ENCODE data around the gene TBK1. TPM values are rescaled to one million over a fixed set of nuclear protein-coding genes. Genes with fewer than 3 reads are reported as not detected.

TBK1 gene
- total RNA-seq, 2 donors from 2014 or later, result 18.5 to 22.6 TPM

GRCh38 chr12:64450057-64450640 lies 1.8 kb upstream of the TBK1 start:
- intact Hi-C loops (cut with DNase I), result no loop called here

GRCh38 chr12:64450711-64451486 lies 1.0 kb upstream of the TBK1 start:
- intact Hi-C loops (cut with DNase I), result no loop called here
- no peak for DNase-seq (ENCODE audit: low spot score)

More at GRCh38 chr12:64450057-64450640, 1.8 kb upstream of the TBK1 start:
- no peak for DNase-seq (ENCODE audit: low spot score)

GRCh38 chr12:64452559-64453329 lies 824 bp downstream of the TBK1 start:
- intact Hi-C loops (cut with DNase I), result no loop called here

GRCh38 chr12:64455506-64455905 lies 3.6 kb downstream of the TBK1 start:
- intact Hi-C loops (cut with DNase I), result no loop called here
- no peak for DNase-seq (ENCODE audit: low spot score)

More at GRCh38 chr12:64452559-64453329, 824 bp downstream of the TBK1 start:
- DNase-seq (ENCODE audit: low spot score), result no peak

GRCh38 chr12:64456119-64456518 lies 4.2 kb downstream of the TBK1 start:
- intact Hi-C loops (cut with DNase I), result no loop called here
- DNase-seq (ENCODE audit: low spot score), result no peak

GRCh38 chr12:64457032-64457431 lies 5.1 kb downstream of the TBK1 start:
- no peak for DNase-seq (ENCODE audit: low spot score)
- intact Hi-C loops (cut with DNase I), result no loop called here

GRCh38 chr12:64457466-64457865 lies 5.5 kb downstream of the TBK1 start:
- intact Hi-C loops (cut with DNase I), result no loop called here

GRCh38 chr12:64457923-64458322 lies 6.0 kb downstream of the TBK1 start:
- intact Hi-C loops (cut with DNase I), result no loop called here
- no peak for DNase-seq (ENCODE audit: low spot score)

More at GRCh38 chr12:64457466-64457865, 5.5 kb downstream of the TBK1 start:
- DNase-seq (ENCODE audit: low spot score), result no peak

GRCh38 chr12:64459394-64459891 lies 7.5 kb downstream of the TBK1 start:
- no peak for DNase-seq (ENCODE audit: low spot score)
- intact Hi-C loops (cut with DNase I), result no loop called here

- intact Hi-C loops (cut with DNase I), result no loop called here
- DNase-seq (ENCODE audit: low spot score), result no peak
Measured at GRCh38 chr12:64461634-64462414, 9.9 kb downstream of the TBK1 start.

- intact Hi-C loops (cut with DNase I), result no loop called here
- DNase-seq (ENCODE audit: low spot score), result no peak
Measured at GRCh38 chr12:64466178-64466577, 14.3 kb downstream of the TBK1 start.

- intact Hi-C loops (cut with DNase I), result no loop called here
- DNase-seq (ENCODE audit: low spot score), result no peak
Measured at GRCh38 chr12:64468966-64469365, 17.0 kb downstream of the TBK1 start.

GRCh38 chr12:64469455-64470142 lies 17.7 kb downstream of the TBK1 start:
- DNase-seq (ENCODE audit: low spot score), result no peak
- intact Hi-C loops (cut with DNase I), result no loop called here

GRCh38 chr12:64470495-64470894 lies 18.6 kb downstream of the TBK1 start:
- intact Hi-C loops (cut with DNase I), result no loop called here
- no peak for DNase-seq (ENCODE audit: low spot score)

GRCh38 chr12:64473176-64473575 lies 21.3 kb downstream of the TBK1 start:
- no peak for DNase-seq (ENCODE audit: low spot score)
- intact Hi-C loops (cut with DNase I), result no loop called here

- intact Hi-C loops (cut with DNase I), result no loop called here
- no peak for DNase-seq (ENCODE audit: low spot score)
Measured at GRCh38 chr12:64475518-64475917, 23.6 kb downstream of the TBK1 start.

- no peak for DNase-seq (ENCODE audit: low spot score)
- intact Hi-C loops (cut with DNase I), result no loop called here
Measured at GRCh38 chr12:64476844-64477243, 24.9 kb downstream of the TBK1 start.

GRCh38 chr12:64478661-64479060 lies 26.7 kb downstream of the TBK1 start:
- no peak for DNase-seq (ENCODE audit: low spot score)
- intact Hi-C loops (cut with DNase I), result no loop called here

GRCh38 chr12:64480148-64480547 lies 28.2 kb downstream of the TBK1 start:
- no peak for DNase-seq (ENCODE audit: low spot score)

More at GRCh38 chr12:64480148-64480547, 28.2 kb downstream of the TBK1 start:
- intact Hi-C loops (cut with DNase I), result no loop called here
